IMR-90 (cell line): ENCODE results near the gene SEC14L1. TPM values are rescaled to one million over a fixed set of nuclear protein-coding genes. Genes with fewer than 3 reads are reported as not detected.

ENCODE experiments used
- ATAC-seq: fragments of 200-7000 bp; cut with Tn5 transposase; 2 replicates; pipeline ENCODE4 v1.9.1; 2020; ENCODE audit warnings: low read depth, mild to moderate bottlenecking, moderate library complexity
- BruUV-seq: library from RNA; stranded (reverse); fragments of 400-500 nt; replicated peaks from 2 replicates; lab custom pipeline; 2021; lab: Mats Ljungman, UMichigan
- CTCF ChIA-PET: fragments of 300-600 bp; formaldehyde crosslinking; extraction: SDS; loops from one replicate; lab custom pipeline; 2021; ENCODE audit warnings: antibody characterized with exemption; lab: Yijun Ruan, JAX
- POLR2A ChIA-PET: fragments of 300-600 bp; sonication (Branson Sonifier 250); formaldehyde crosslinking; loops from one replicate; lab custom pipeline; 2022; ENCODE audit warnings: antibody characterized with exemption; ENCODE audit not compliant: unreplicated experiment; lab: Charles Lee
- DNase-seq: peaks from one replicate; pipeline ENCODE4 v3.0.0; 2013
- H2AFZ ChIP-seq: replicated peaks from 2 replicates; pipeline ENCODE3; 2013; ENCODE audit warnings: low read length, mild to moderate bottlenecking; ENCODE audit not compliant: poor library complexity
- H2AK5ac ChIP-seq: 2 replicates; pipeline ENCODE4 v1.6.1; 2013; ENCODE audit warnings: low read depth, low read length, inconsistent platforms
- H2AK9ac ChIP-seq: replicated peaks from 2 replicates; pipeline ENCODE3; 2013; ENCODE audit warnings: mild to moderate bottlenecking, low read depth, low read length, moderate library complexity; ENCODE audit not compliant: poor library complexity
- H2BK120ac ChIP-seq: 2 replicates; pipeline ENCODE4 v1.6.1; 2013; ENCODE audit warnings: low read depth, low read length, inconsistent platforms
- H2BK15ac ChIP-seq: 3 replicates; pipeline ENCODE4 v1.6.1; 2013; ENCODE audit warnings: low read depth, low read length, inconsistent platforms
- H2BK20ac ChIP-seq: 2 replicates; pipeline ENCODE4 v1.6.1; 2013; ENCODE audit warnings: low read depth, mild to moderate bottlenecking, inconsistent platforms, low read length, moderate library complexity
- H2BK5ac ChIP-seq: 2 replicates; pipeline ENCODE4 v1.6.1; 2013; ENCODE audit warnings: mild to moderate bottlenecking, low read depth, low read length, inconsistent platforms; ENCODE audit not compliant: poor library complexity, severe bottlenecking
- H3K14ac ChIP-seq: replicated peaks from 2 replicates; pipeline ENCODE4 v1.6.1; 2013; ENCODE audit warnings: low read depth, low read length, inconsistent platforms
- H3K18ac ChIP-seq: 2 replicates; pipeline ENCODE4 v1.6.1; 2013; ENCODE audit warnings: low read depth, low read length, control low read depth
- H3K23ac ChIP-seq: 2 replicates; pipeline ENCODE4 v1.6.1; 2013; ENCODE audit warnings: low read depth, low read length, inconsistent platforms
- H3K27ac ChIP-seq: 2 replicates; pipeline ENCODE4 v1.5.1; 2013; ENCODE audit warnings: mild to moderate bottlenecking, control low read depth, low read length; ENCODE audit not compliant: insufficient read depth
- H3K27me3 ChIP-seq: 2 replicates; pipeline ENCODE4 v1.6.1; 2013; ENCODE audit warnings: low read length; ENCODE audit not compliant: control insufficient read depth, insufficient read depth
- H3K36me3 ChIP-seq: 2 replicates; pipeline ENCODE4 v1.6.1; 2013; ENCODE audit warnings: low read length, mixed read lengths; ENCODE audit not compliant: control insufficient read depth, insufficient read depth
- H3K4ac ChIP-seq: 2 replicates; pipeline ENCODE4 v1.6.1; 2013; ENCODE audit warnings: low read depth, low read length, inconsistent platforms
- H3K4me1 ChIP-seq: 2 replicates; pipeline ENCODE4 v1.6.1; 2013; ENCODE audit warnings: low read length, mixed read lengths; ENCODE audit not compliant: control insufficient read depth, insufficient read depth
- H3K4me2 ChIP-seq: 2 replicates; pipeline ENCODE4 v1.6.1; 2013; ENCODE audit warnings: low read depth, mild to moderate bottlenecking, control low read depth, low read length, moderate library complexity
- H3K4me3 ChIP-seq: 2 replicates; pipeline ENCODE4 v1.5.1; 2013; ENCODE audit warnings: low read depth, mild to moderate bottlenecking, control low read depth, low read length, moderate library complexity; ENCODE audit not compliant: insufficient read depth
- H3K56ac ChIP-seq: 2 replicates; pipeline ENCODE4 v1.6.1; 2013; ENCODE audit warnings: low read length, inconsistent platforms; ENCODE audit not compliant: insufficient read depth; ENCODE audit errors: extremely low read depth
- H3K79me1 ChIP-seq, 2 experiments: 2 replicates each; pipeline ENCODE4 v1.6.1; 2013; ENCODE audit warnings: low read length in 2 of 2, inconsistent platforms in 1 of 2, low read depth in 1 of 2
- H3K9ac ChIP-seq: 2 replicates; pipeline ENCODE4 v1.6.1; 2013; ENCODE audit warnings: low read depth, low read length, control low read depth
- H3K9me1 ChIP-seq: 2 replicates; pipeline ENCODE4 v1.6.1; 2013; ENCODE audit warnings: low read length, inconsistent platforms; ENCODE audit not compliant: insufficient read depth
- H3K9me3 ChIP-seq: 2 replicates; pipeline ENCODE4 v1.6.1; 2013; ENCODE audit warnings: low read length; ENCODE audit not compliant: control insufficient read depth, insufficient read depth
- H4K20me1 ChIP-seq: 2 replicates; pipeline ENCODE4 v1.6.1; 2013; ENCODE audit warnings: low read length, inconsistent platforms; ENCODE audit not compliant: insufficient read depth
- H4K5ac ChIP-seq: 2 replicates; pipeline ENCODE4 v1.6.1; 2013; ENCODE audit warnings: mild to moderate bottlenecking, low read depth, low read length, control low read depth
- H4K8ac ChIP-seq, 2 experiments: 2 replicates each; pipeline ENCODE4 v1.6.1; 2013; ENCODE audit warnings: low read depth in 2 of 2, low read length in 2 of 2, control low read depth in 1 of 2, inconsistent platforms in 1 of 2
- H4K91ac ChIP-seq: 2 replicates; pipeline ENCODE4 v1.6.1; 2013; ENCODE audit warnings: low read depth, low read length, inconsistent platforms; ENCODE audit not compliant: insufficient read depth
- BHLHE40 ChIP-seq: fragments of 150-350 bp; IDR thresholded peaks from 2 replicates; pipeline ENCODE4 v1.6.1; 2016; ENCODE audit warnings: mild to moderate bottlenecking, low read depth, low read length
- CEBPB ChIP-seq: IDR thresholded peaks from 2 replicates; pipeline ENCODE4 v1.6.1; 2012; ENCODE audit warnings: low read depth, low read length, improper control_type of control experiment
- CHD1 ChIP-seq: IDR thresholded peaks from 2 replicates; pipeline ENCODE4 v1.6.1; 2012; ENCODE audit warnings: low read depth, low read length, improper control_type of control experiment
- ELK1 ChIP-seq: fragments of 150-350 bp; IDR thresholded peaks from 2 replicates; pipeline ENCODE4 v1.6.1; 2016; ENCODE audit warnings: low read depth, mild to moderate bottlenecking, low read length, moderate library complexity, borderline replicate concordance
- FOS ChIP-seq: fragments of 150-350 bp; IDR thresholded peaks from 2 replicates; pipeline ENCODE4 v1.6.1; 2016; ENCODE audit warnings: low read depth, low read length
- MAFK ChIP-seq: IDR thresholded peaks from 2 replicates; pipeline ENCODE4 v1.6.1; 2012; ENCODE audit warnings: low read depth, low read length, improper control_type of control experiment
- MAZ ChIP-seq: IDR thresholded peaks from 2 replicates; pipeline ENCODE4 v1.6.1; 2012; ENCODE audit warnings: low read depth, mild to moderate bottlenecking, low read length, improper control_type of control experiment, moderate library complexity, borderline replicate concordance
- NFE2L2 ChIP-seq: fragments of 150-350 bp; IDR thresholded peaks from 2 replicates; pipeline ENCODE4 v1.6.1; 2016; ENCODE audit warnings: low read depth, mild to moderate bottlenecking, low read length
- POLR2A ChIP-seq: IDR thresholded peaks from 2 replicates; pipeline ENCODE4 v1.6.1; 2012; ENCODE audit warnings: mild to moderate bottlenecking, low read depth, low read length
- RCOR1 ChIP-seq: IDR thresholded peaks from 2 replicates; pipeline ENCODE4 v1.6.1; 2012; ENCODE audit warnings: mild to moderate bottlenecking, low read length, improper control_type of control experiment; ENCODE audit not compliant: insufficient replicate concordance
- RFX5 ChIP-seq: IDR thresholded peaks from 2 replicates; pipeline ENCODE4 v1.8.0; 2012; ENCODE audit warnings: low read depth, mild to moderate bottlenecking, low read length, moderate library complexity
- SMC3 ChIP-seq: fragments of 150-350 bp; IDR thresholded peaks from 2 replicates; pipeline ENCODE4 v1.6.1; 2016; ENCODE audit warnings: low read depth, mild to moderate bottlenecking, antibody characterized with exemption, low read length, moderate library complexity
- USF2 ChIP-seq: fragments of 150-350 bp; IDR thresholded peaks from 2 replicates; pipeline ENCODE4 v1.6.1; 2017; ENCODE audit warnings: mild to moderate bottlenecking, antibody characterized with exemption, low read length, low read depth
- WGBS, 2 experiments: methylation state at CpG; one replicate each; pipeline versions ENCODE4 v1.1.5 to v1.1.7; 2013; ENCODE audit warnings: missing lambda C conversion rate in 2 of 2; ENCODE audit not compliant: insufficient read length in 1 of 2; ENCODE audit errors: extremely low coverage in 2 of 2; 5-methylcytosine and 5-hydroxymethylcytosine counted together
- dilution Hi-C: fragments of 300-500 bp; cut with HindIII; formaldehyde crosslinking; loops from one replicate; pipeline ENCODE4 v1.14.3; 2018; ENCODE audit warnings: low sequenced_read_pairs; ENCODE audit not compliant: unreplicated experiment
- in situ Hi-C: fragments of 300-500 bp; cut with MboI; formaldehyde crosslinking; loops from 3 replicates; pipeline ENCODE4 v1.14.3; 2019; ENCODE audit warnings: low sequenced_read_pairs, inconsistent platforms, mixed read lengths
- intact Hi-C: fragments of 100-400 bp; cut with micrococcal nuclease; formaldehyde crosslinking; loops from 2 replicates; pipeline ENCODE4 v1.10.0; 2022
- polyA plus RNA-seq, 3 experiments: library from polyadenylated mRNA; depleted of rRNA; stranded (reverse); fragments of >200 nt; gene quantifications; 2 replicates each; pipeline ENCODE4 v1.2.3, GENCODE V29; 2012; ENCODE audit warnings: low replicate concordance in 1 of 3
- total RNA-seq: library from RNA; depleted of rRNA; stranded (reverse); fragments of >200 nt; gene quantifications from 2 replicates; pipeline ENCODE4 v1.2.3, GENCODE V29; 2012
- TF ChIP-seq, protein P1 (sequence below): conservative IDR thresholded peaks from 2 replicates; pipeline ENCODE4 v1.5.1; 2012; ENCODE audit warnings: mild to moderate bottlenecking, low read depth, low read length, improper control_type of control experiment

SEC14L1 gene
- total and polyA plus RNA-seq, 2 of the 4 experiments (the other 2 are of a cell fraction), result 24.9 to 35.8 TPM

DNA sequence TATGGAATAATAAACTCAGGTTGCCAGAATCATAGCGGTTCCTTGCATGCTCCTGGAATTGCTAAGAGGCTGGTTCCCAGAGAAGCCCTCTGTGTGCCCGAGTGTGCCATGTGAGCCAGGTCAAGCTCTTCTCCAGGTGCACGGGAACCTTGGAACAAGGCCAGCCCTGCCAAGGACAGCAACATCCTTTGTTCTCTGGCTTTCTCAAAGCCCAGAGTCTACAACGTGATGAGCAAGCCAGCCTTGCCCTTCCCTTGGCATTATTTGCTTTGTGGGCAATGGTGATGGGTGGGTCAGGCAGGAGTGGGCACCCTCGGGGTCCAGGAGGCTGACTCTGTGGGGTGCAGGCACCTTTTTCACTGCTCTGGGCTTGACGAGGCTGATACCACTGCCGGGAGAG, 14.2 kb upstream of the SEC14L1 start:
- Histone ChIP-seq H3K9me3 (no peaks in the 10 kb centered on the region), H3K4me1 (peaks cover 28% of the 10 kb centered on the region), H4K8ac (peak overlapping the region; percentile 30 to 96; a peak in 2 of 4 replicates), H3K4me3 (no peak overlapping the region), H4K20me1 (no peaks in the 10 kb centered on the region), H3K36me3 (no peaks in the 10 kb centered on the region), H2BK120ac (peak overlapping the region; percentile 98), H3K4ac (peak overlapping the region; percentile 99), H3K27me3 (no peaks in the 10 kb centered on the region), H3K9ac (no peak overlapping the region), H4K5ac (no peak overlapping the region), H3K23ac (peak overlapping the region; percentile 87; the same call in 1 of the 2 replicates), H3K9me1 (peaks cover 33% of the 10 kb centered on the region), H2AK9ac (peak overlapping the region; percentile 2), H3K18ac (peak overlapping the region; percentile 7; the same call in 1 of the 2 replicates), H4K91ac (peak overlapping the region; percentile 95), H3K14ac (peak overlapping the region; percentile 88), H3K79me1 (peaks cover 0 to 16% of the 10 kb centered on the region in 2 experiments; a peak in 3 of 4 replicates), H2AK5ac (peak overlapping the region; percentile 98), H3K27ac (no peak overlapping the region; the same call in 1 of the 2 replicates), H3K56ac (no peak overlapping the region), H2BK5ac (peak overlapping the region; percentile 91), H2AFZ (peak overlapping the region; percentile 3), H2BK20ac (peak overlapping the region; percentile 99), H2BK15ac (peak overlapping the region; percentile 99; the same call in 2 of the 3 replicates), H3K4me2 (no peak overlapping the region)
- no TSS peak for BruUV-seq
- TF ChIP-seq BHLHE40 (no peak), CHD1 (no peak), USF2 (no peak), SMC3 (no peak), RFX5 (no peak), FOS (no peak), RCOR1 (no peak), MAFK (no peak), NFE2L2 (no peak), POLR2A (no peak), CEBPB (no peak), MAZ (no peak), ELK1 (no peak)
- TF ChIP-seq, protein P1, sequence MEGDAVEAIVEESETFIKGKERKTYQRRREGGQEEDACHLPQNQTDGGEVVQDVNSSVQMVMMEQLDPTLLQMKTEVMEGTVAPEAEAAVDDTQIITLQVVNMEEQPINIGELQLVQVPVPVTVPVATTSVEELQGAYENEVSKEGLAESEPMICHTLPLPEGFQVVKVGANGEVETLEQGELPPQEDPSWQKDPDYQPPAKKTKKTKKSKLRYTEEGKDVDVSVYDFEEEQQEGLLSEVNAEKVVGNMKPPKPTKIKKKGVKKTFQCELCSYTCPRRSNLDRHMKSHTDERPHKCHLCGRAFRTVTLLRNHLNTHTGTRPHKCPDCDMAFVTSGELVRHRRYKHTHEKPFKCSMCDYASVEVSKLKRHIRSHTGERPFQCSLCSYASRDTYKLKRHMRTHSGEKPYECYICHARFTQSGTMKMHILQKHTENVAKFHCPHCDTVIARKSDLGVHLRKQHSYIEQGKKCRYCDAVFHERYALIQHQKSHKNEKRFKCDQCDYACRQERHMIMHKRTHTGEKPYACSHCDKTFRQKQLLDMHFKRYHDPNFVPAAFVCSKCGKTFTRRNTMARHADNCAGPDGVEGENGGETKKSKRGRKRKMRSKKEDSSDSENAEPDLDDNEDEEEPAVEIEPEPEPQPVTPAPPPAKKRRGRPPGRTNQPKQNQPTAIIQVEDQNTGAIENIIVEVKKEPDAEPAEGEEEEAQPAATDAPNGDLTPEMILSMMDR, result no peak
- in situ Hi-C loops, result no loop called here
- POLR2A ChIA-PET, result no interaction called here
- no peak for DNase-seq
- CTCF ChIA-PET, result no interaction called here
- dilution Hi-C loops, result no loop called here
- WGBS, 2 experiments, result 95% methylated on average over 2 of the region's 7 CpGs; no CpG with 5 or more reads in 1 of the 2 experiments
- intact Hi-C loops, result no loop called here
- no peak for ATAC-seq
